ENCODE measurements around the gene KCTD2.
"Not testable (repeated sequence)": the region's sequence is repeated elsewhere in the genome, so short reads cannot be mapped to it uniquely, and the experiment has no call there.

DNA sequence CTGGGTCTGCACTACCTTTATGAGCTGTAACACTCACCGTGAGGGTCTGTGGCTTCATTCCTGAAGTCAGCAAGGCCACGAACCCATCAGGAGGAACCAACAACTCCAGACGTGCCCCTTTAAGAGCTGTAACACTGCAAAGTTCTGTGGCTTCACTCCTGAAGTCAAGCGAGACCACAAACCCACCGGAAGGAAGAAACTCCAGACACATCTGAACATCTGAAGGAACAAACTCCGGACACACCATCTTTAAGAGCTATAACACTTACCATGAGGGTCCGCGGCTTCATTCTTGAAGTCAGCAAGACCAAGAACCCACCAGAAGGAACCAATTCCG lies 21.7 kb upstream of the KCTD2 start:
- TF ChIP-seq POLR2A (IDR thresholded peaks at IDR 0.05), result not testable (repeated sequence)
- TF ChIP-seq, protein P1, sequence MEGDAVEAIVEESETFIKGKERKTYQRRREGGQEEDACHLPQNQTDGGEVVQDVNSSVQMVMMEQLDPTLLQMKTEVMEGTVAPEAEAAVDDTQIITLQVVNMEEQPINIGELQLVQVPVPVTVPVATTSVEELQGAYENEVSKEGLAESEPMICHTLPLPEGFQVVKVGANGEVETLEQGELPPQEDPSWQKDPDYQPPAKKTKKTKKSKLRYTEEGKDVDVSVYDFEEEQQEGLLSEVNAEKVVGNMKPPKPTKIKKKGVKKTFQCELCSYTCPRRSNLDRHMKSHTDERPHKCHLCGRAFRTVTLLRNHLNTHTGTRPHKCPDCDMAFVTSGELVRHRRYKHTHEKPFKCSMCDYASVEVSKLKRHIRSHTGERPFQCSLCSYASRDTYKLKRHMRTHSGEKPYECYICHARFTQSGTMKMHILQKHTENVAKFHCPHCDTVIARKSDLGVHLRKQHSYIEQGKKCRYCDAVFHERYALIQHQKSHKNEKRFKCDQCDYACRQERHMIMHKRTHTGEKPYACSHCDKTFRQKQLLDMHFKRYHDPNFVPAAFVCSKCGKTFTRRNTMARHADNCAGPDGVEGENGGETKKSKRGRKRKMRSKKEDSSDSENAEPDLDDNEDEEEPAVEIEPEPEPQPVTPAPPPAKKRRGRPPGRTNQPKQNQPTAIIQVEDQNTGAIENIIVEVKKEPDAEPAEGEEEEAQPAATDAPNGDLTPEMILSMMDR (IDR thresholded peaks at IDR 0.05), result not testable (repeated sequence)

Measured in lower leg skin (tissue), 3 donors.